Skeletal muscle tissue (tissue), 4 donors: ENCODE results near the gene CEP250. TPM values are rescaled to one million over a fixed set of nuclear protein-coding genes. Genes with fewer than 3 reads are reported as not detected.

Source experiments
- H3K27ac ChIP-seq: one replicate; pipeline ENCODE4 v1.7.0; 2013; ENCODE audit warnings: mild to moderate bottlenecking, low read depth, low read length, inconsistent platforms
- H3K27me3 ChIP-seq, 3 donors: one replicate each; pipeline ENCODE4 v1.7.0; 2013; ENCODE audit warnings: low read length in 3 of 3; ENCODE audit not compliant: control insufficient read depth in 3 of 3, insufficient read depth in 3 of 3
- H3K36me3 ChIP-seq, 3 donors: one replicate each; pipeline ENCODE4 v1.7.0; 2013; ENCODE audit warnings: low read length in 3 of 3; ENCODE audit not compliant: control insufficient read depth in 3 of 3, insufficient read depth in 3 of 3
- H3K4me1 ChIP-seq, 3 donors: one replicate each; pipeline ENCODE4 v1.7.0; 2013; ENCODE audit warnings: low read length in 3 of 3, mild to moderate bottlenecking in 3 of 3; ENCODE audit not compliant: control insufficient read depth in 3 of 3, insufficient read depth in 3 of 3
- H3K4me3 ChIP-seq, 3 donors: one replicate each; pipeline ENCODE4 v1.7.0; 2013; ENCODE audit warnings: low read length in 3 of 3
- H3K9ac ChIP-seq, 3 donors: one replicate each; pipeline ENCODE4 v1.7.0; 2013; ENCODE audit warnings: low read length in 3 of 3, mild to moderate bottlenecking in 3 of 3, moderate library complexity in 2 of 3, low read depth in 1 of 3
- H3K9me3 ChIP-seq, 3 donors: one replicate each; pipeline ENCODE4 v1.7.0; 2013; ENCODE audit warnings: low read length in 3 of 3; ENCODE audit not compliant: control insufficient read depth in 3 of 3
- total RNA-seq: library from RNA; depleted of rRNA; stranded (reverse); fragments of >200 nt; gene quantifications from one replicate; pipeline ENCODE4 v1.2.3, GENCODE V29; 2014
- donor health status: Osteomylitis.

CEP250 gene, protein sequence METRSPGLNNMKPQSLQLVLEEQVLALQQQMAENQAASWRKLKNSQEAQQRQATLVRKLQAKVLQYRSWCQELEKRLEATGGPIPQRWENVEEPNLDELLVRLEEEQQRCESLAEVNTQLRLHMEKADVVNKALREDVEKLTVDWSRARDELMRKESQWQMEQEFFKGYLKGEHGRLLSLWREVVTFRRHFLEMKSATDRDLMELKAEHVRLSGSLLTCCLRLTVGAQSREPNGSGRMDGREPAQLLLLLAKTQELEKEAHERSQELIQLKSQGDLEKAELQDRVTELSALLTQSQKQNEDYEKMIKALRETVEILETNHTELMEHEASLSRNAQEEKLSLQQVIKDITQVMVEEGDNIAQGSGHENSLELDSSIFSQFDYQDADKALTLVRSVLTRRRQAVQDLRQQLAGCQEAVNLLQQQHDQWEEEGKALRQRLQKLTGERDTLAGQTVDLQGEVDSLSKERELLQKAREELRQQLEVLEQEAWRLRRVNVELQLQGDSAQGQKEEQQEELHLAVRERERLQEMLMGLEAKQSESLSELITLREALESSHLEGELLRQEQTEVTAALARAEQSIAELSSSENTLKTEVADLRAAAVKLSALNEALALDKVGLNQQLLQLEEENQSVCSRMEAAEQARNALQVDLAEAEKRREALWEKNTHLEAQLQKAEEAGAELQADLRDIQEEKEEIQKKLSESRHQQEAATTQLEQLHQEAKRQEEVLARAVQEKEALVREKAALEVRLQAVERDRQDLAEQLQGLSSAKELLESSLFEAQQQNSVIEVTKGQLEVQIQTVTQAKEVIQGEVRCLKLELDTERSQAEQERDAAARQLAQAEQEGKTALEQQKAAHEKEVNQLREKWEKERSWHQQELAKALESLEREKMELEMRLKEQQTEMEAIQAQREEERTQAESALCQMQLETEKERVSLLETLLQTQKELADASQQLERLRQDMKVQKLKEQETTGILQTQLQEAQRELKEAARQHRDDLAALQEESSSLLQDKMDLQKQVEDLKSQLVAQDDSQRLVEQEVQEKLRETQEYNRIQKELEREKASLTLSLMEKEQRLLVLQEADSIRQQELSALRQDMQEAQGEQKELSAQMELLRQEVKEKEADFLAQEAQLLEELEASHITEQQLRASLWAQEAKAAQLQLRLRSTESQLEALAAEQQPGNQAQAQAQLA (N-terminal part only)
- total RNA-seq: 14.6 TPM

DNA sequence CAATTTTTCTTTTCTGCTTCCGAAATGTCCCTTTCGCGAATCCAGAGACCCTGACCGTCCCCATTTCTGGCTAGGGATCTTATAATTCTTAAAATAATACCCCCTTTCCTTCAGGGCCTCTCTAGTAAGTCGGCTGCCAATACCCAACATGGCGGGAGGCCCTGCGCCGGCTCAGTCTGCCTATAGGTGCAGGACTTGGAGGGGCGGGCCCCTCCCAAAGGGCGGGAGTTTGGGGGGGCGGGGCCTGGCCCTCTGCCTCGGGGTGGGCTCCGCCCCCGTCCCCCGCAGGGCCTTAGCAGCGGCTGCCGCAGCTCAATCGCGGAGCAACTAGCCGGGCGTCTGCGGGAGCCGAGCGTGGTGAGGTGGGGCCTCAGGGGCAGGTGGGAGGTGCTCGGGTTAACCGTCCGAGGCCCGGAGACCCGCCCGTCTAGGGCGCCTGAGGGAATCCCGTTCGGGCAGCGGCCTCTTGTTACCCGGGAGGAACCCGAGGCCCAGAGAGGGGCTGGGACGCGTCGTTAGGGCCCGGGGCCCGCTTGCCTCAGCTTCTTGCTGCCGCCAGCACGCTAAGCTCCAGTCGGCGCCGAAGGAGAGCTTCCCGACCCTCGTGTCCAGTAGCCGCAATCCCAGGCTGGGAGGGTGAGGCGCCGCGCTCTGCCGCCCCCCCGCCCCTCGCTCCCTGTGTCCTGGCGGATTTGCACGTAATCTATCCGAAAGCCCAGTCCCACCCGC lies at the start of gene CEP250:
Gene CEP250, plus strand, starts transcription at position 718 of the 729 bp plus-strand sequence. CDS start 6,770 bp downstream, outside the sequence.
- H3K27me3 ChIP-seq: no peaks in the 10 kb centered on the region
- H3K4me3 ChIP-seq: peak within 1 kb of the TSS; percentile 94 to 99 (median 99)
- peaks cover 2 to 4% (median 4%) of the 10 kb centered on the region in 3 donors for H3K36me3 ChIP-seq
- H3K27ac ChIP-seq: peak within 1 kb of the TSS; percentile 95
- H3K9ac ChIP-seq: peak within 1 kb of the TSS; percentile 87 to 96 (median 94)
- peaks cover 3 to 11% (median 9%) of the 10 kb centered on the region in 3 donors for H3K4me1 ChIP-seq
- H3K9me3 ChIP-seq: no peaks in the 10 kb centered on the region

DNA sequence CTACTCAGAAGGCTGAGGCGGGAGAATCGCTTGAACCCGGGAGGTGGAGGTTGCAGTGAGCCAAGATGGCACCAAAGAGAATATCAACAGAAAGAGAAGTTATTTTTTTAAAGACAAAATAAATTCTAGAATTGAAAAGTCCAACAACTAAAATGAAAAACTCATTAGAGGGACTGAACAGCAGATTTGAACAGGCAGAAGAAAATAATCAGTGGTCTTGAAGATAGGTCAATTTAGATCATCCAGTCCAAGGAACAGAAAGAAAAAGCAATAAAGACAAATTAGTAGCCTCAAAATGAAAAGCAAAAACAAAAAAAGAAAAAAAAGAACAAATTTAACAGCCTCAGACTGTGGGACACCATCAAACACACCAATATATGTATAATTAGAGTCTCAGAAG lies 49.6 kb upstream of the CEP250 start:
- Histone ChIP-seq H3K4me3 (no peak overlapping the region), H3K9me3 (peaks cover 0 to 3% (median 0%) of the 10 kb centered on the region in 3 donors), H3K36me3 (peaks cover 7 to 25% (median 14%) of the 10 kb centered on the region in 3 donors), H3K27me3 (no peaks in the 10 kb centered on the region), H3K27ac (no peak overlapping the region), H3K9ac (no peak overlapping the region), H3K4me1 (peaks cover 1 to 6% (median 2%) of the 10 kb centered on the region in 3 donors)

DNA sequence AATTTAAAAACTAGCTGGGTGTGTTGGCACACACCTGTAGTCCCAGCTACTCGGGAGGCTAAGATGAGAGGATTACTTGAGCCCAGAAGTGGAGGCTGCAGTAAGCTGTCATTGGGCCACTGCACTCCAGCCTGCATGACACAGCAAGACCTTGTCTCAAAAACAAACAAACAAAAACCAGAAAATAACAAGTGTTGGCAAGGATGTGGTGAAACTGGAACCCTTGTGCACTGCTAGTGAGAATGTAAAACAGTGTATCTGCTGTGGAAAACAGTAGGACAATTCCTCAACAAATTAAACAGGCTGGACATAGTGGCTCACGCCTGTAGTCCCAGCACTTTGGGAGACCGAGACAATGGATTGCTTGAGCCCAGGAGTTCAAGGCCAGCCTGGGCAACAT lies 47.1 kb upstream of the CEP250 start:
- Histone ChIP-seq H3K27ac (no peak overlapping the region), H3K9ac (no peak overlapping the region), H3K4me1 (peaks cover 5 to 15% (median 10%) of the 10 kb centered on the region in 3 donors), H3K9me3 (peaks cover 0 to 3% (median 0%) of the 10 kb centered on the region in 3 donors), H3K27me3 (no peaks in the 10 kb centered on the region), H3K4me3 (no peak overlapping the region), H3K36me3 (peaks cover 7 to 25% (median 14%) of the 10 kb centered on the region in 3 donors)

DNA sequence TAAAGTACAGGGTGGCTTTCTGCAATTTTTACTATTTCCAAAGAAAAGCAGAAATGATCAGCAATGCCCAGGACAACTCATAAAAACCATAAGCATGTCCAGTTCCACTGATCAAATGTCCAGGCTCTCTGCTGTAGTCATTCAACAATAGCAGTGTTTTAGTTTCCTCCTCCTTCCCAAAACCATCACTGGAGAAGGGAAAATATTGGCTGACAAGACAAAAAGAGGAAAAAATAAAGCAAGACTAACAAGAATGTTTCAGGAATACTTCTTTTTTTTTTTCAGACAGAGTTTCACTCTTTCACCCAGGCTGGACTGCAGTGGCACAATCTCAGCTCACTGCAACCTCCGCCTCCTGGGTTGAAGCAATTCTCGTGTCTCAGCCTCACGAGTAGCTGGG lies 45.9 kb upstream of the CEP250 start:
- no peak overlapping the region for H3K27ac ChIP-seq
- H3K27me3 ChIP-seq: no peaks in the 10 kb centered on the region
- H3K36me3 ChIP-seq: peaks cover 7 to 25% (median 14%) of the 10 kb centered on the region in 3 donors

DNA sequence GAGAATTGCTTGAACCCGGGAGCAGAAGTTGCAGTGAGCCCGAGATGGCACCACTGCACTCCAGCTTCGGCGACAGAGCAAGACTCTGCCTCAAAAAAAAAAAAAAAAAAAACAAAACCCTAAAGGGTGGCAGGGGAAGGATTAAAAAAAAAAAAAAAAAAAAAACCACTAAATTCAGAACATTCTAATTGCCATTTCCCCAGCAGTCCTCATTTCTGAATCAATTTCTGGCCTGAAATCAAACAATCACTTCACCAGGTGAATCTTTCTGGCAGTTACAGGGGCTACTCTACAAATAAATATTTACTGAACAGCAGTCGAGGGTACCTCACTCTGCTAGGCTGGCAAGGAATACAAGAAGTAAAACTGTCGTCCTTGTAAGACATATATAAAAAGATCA lies 44.8 kb upstream of the CEP250 start:
- Histone ChIP-seq H3K36me3 (peaks cover 7 to 22% (median 14%) of the 10 kb centered on the region in 3 donors), H3K9me3 (peaks cover 0 to 3% (median 0%) of the 10 kb centered on the region in 3 donors), H3K4me1 (peaks cover 5 to 15% (median 10%) of the 10 kb centered on the region in 3 donors), H3K4me3 (peak overlapping the region; percentile 98 to 99 (median 98)), H3K27me3 (no peaks in the 10 kb centered on the region), H3K9ac (peak overlapping the region in 1 of 3 donors; percentile 87), H3K27ac (no peak overlapping the region)

More for the DNA sequence above, 45.9 kb upstream of the CEP250 start:
- no peak overlapping the region for H3K4me3 ChIP-seq
- H3K9me3 ChIP-seq: peaks cover 0 to 3% (median 0%) of the 10 kb centered on the region in 3 donors
- H3K9ac ChIP-seq: no peak overlapping the region
- H3K4me1 ChIP-seq: peaks cover 5 to 15% (median 10%) of the 10 kb centered on the region in 3 donors

DNA sequence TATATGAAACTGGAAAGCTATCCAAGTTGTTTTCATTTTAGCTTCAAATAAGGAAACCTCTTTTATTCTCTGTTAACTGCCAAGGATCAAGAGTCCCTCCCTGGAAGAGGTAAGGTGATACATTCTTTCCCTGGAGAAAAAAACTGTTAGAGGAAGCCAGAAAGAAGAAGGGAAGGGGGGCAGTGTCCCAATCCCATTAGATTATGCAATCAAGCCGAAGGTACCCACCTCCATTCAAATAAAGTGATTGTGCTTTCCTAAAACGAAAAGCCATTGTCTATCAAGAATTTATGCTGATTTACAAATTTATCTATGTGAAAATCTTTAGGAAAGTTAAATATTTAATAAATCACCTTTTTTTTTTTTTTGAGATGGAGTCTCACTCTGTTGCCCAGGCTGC lies 34.1 kb upstream of the CEP250 start:
- Histone ChIP-seq H3K4me1 (no peaks in the 10 kb centered on the region), H3K36me3 (no peaks in the 10 kb centered on the region), H3K4me3 (no peak overlapping the region), H3K27me3 (no peaks in the 10 kb centered on the region), H3K9me3 (no peaks in the 10 kb centered on the region), H3K9ac (no peak overlapping the region), H3K27ac (no peak overlapping the region)

DNA sequence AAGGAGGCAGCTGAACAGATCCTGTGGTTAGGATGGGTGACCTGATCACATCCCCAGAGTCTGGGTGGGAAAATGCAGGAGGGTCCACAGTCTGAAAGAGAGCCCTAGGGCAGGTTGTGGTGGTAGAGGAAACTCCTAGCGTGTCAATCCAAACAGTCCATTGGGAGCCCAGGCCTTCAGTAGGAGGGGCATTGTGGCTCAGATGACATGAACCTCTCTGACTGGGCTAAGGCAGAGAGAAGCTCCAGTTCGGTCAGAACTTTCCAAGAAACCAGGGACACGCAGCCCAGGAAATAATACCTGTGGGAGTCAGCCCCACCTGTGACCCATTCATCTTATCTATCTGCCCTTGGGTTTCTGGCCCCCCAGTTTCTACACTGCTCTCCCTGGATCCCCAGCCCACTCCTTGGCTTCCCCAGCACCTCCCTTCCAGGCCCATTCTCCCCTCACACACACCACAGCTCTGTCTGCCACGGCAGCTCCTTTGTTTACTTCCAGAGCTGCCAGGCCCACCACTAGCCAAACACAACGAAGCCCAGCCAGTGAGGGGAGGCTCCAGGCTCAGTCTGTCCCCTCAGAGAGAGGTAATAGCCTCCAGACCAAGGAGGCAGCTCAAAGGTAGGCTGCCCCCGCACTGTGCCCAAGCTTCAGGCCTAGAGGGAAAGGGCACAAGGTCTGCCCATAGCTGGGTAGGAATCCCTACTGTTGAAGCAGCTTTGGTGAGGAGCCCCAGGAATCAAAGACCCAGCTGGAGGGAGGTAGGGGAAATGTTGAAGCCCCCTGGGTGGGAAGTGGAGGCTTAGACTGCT lies 23.6 kb upstream of the CEP250 start:
- Histone ChIP-seq H3K4me1 (no peaks in the 10 kb centered on the region), H3K9me3 (no peaks in the 10 kb centered on the region)

DNA sequence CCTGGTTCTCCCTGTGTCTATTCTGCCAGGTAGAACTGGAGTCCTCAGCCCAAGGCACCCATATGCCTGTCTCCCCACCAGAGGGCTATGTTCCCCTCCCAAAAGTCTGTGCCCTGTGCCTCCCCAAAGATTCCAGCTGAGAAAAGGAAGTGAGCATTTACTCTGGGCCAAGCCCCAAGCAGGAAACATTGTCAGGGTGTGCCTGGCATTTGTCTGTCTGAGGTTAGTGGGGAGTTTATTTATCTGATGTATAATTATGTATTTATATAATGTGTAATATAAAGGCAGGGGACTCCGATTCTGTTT lies 23.0 kb upstream of the CEP250 start:
- Histone ChIP-seq H3K9ac (no peak overlapping the region), H3K4me3 (no peak overlapping the region), H3K9me3 (no peaks in the 10 kb centered on the region), H3K27ac (no peak overlapping the region), H3K27me3 (peaks cover 0 to 10% (median 0%) of the 10 kb centered on the region in 3 donors), H3K36me3 (no peaks in the 10 kb centered on the region), H3K4me1 (no peaks in the 10 kb centered on the region)

More for the DNA sequence above, 23.6 kb upstream of the CEP250 start:
- Histone ChIP-seq H3K4me3 (no peak overlapping the region), H3K36me3 (no peaks in the 10 kb centered on the region), H3K27me3 (peaks cover 0 to 10% (median 0%) of the 10 kb centered on the region in 3 donors), H3K27ac (no peak overlapping the region), H3K9ac (no peak overlapping the region)
